Ectodermal cell (in vitro differentiated cells): ENCODE results near the gene A3GALT2.
A peak's percentile ranks its signal among the peaks of the same experiment; 100 is the strongest.

Experiments used
- H3K27ac ChIP-seq: 2 replicates; pipeline ENCODE4 v1.7.0; 2013; ENCODE audit warnings: mild to moderate bottlenecking, low read depth, low read length; ENCODE audit not compliant: insufficient read depth, poor library complexity, severe bottlenecking
- H3K27me3 ChIP-seq: 2 replicates; pipeline ENCODE4 v1.7.0; 2013; ENCODE audit warnings: mild to moderate bottlenecking, low read length; ENCODE audit not compliant: insufficient read depth, control insufficient read depth, poor library complexity, severe bottlenecking
- H3K36me3 ChIP-seq: one replicate; pipeline ENCODE4 v1.7.0; 2013; ENCODE audit warnings: low read length; ENCODE audit not compliant: control insufficient read depth, insufficient read depth
- H3K4me1 ChIP-seq: one replicate; pipeline ENCODE4 v1.7.0; 2013; ENCODE audit warnings: low read length; ENCODE audit not compliant: control insufficient read depth, insufficient read depth
- H3K4me3 ChIP-seq: 2 replicates; pipeline ENCODE4 v1.7.0; 2013; ENCODE audit warnings: low read depth, low read length, control low read depth; ENCODE audit not compliant: insufficient read depth
- H3K9me3 ChIP-seq: 2 replicates; pipeline ENCODE4 v1.7.0; 2013; ENCODE audit warnings: mild to moderate bottlenecking, low read length, moderate library complexity; ENCODE audit not compliant: control insufficient read depth
- WGBS, 2 experiments: methylation state at CpG; one replicate each; pipeline ENCODE4 v1.1.7; 2013; ENCODE audit warnings: missing lambda C conversion rate in 2 of 2; 5-methylcytosine and 5-hydroxymethylcytosine counted together

The A3GALT2 gene

GRCh38 chr1:33343539-33343938 lies 22.6 kb upstream of the A3GALT2 start:
- no peak overlapping the region for H3K27ac ChIP-seq
- no peak overlapping the region for H3K4me3 ChIP-seq
- peaks cover 9% of the 10 kb centered on the region for H3K36me3 ChIP-seq
- no peaks in the 10 kb centered on the region for H3K9me3 ChIP-seq
- WGBS, 2 experiments, result 85 to 87% methylated on average over 5 of the region's 5 CpGs
- H3K4me1 ChIP-seq, result peaks cover 87% of the 10 kb centered on the region
- no peaks in the 10 kb centered on the region for H3K27me3 ChIP-seq

- 3 to 5% methylated on average over 7 of the region's 7 CpGs for WGBS, 2 experiments
- H3K9me3 ChIP-seq, result no peaks in the 10 kb centered on the region
- H3K4me1 ChIP-seq, result peaks cover 91% of the 10 kb centered on the region
- peak overlapping the region; percentile 84 for H3K27ac ChIP-seq
- H3K4me3 ChIP-seq, result peak overlapping the region; percentile 11
- no peaks in the 10 kb centered on the region for H3K27me3 ChIP-seq
- peaks cover 9% of the 10 kb centered on the region for H3K36me3 ChIP-seq
These were observed 21.3 kb upstream of the A3GALT2 start for GRCh38 chr1:33342041-33342723.

GRCh38 chr1:33341190-33341589 lies 20.3 kb upstream of the A3GALT2 start:
- Histone ChIP-seq H3K27me3 (no peaks in the 10 kb centered on the region), H3K4me3 (no peak overlapping the region), H3K9me3 (no peaks in the 10 kb centered on the region), H3K4me1 (peaks cover 88% of the 10 kb centered on the region), H3K27ac (no peak overlapping the region), H3K36me3 (peaks cover 9% of the 10 kb centered on the region)
- WGBS, 2 experiments, result 90% methylated on average over 6 of the region's 6 CpGs

DNA sequence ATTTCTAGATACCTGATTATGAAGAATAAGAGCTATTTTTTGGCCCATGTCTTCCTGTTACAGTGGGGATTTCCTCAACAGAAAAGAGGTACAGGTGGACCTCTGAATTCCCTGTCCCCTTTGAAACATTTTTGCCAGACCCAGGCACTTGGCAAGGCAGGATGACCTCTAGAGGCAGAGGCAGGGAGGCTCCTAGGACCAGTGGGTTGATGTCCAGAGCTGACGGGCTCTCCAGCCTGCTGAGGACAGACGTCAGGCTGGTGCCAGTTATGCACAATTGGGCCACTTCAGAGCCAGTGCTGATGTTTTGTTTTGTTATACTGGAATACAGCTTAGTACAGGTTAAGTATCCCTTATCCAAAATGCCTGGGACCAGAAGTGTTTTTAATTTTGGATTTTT lies 18.5 kb upstream of the A3GALT2 start:
- Histone ChIP-seq H3K36me3 (peaks cover 6% of the 10 kb centered on the region), H3K4me3 (no peak overlapping the region), H3K4me1 (peaks cover 82% of the 10 kb centered on the region), H3K9me3 (no peaks in the 10 kb centered on the region), H3K27me3 (no peaks in the 10 kb centered on the region), H3K27ac (peak overlapping the region; percentile 99)
- WGBS, 2 experiments, result 70 to 76% methylated on average over 2 of the region's 2 CpGs

DNA sequence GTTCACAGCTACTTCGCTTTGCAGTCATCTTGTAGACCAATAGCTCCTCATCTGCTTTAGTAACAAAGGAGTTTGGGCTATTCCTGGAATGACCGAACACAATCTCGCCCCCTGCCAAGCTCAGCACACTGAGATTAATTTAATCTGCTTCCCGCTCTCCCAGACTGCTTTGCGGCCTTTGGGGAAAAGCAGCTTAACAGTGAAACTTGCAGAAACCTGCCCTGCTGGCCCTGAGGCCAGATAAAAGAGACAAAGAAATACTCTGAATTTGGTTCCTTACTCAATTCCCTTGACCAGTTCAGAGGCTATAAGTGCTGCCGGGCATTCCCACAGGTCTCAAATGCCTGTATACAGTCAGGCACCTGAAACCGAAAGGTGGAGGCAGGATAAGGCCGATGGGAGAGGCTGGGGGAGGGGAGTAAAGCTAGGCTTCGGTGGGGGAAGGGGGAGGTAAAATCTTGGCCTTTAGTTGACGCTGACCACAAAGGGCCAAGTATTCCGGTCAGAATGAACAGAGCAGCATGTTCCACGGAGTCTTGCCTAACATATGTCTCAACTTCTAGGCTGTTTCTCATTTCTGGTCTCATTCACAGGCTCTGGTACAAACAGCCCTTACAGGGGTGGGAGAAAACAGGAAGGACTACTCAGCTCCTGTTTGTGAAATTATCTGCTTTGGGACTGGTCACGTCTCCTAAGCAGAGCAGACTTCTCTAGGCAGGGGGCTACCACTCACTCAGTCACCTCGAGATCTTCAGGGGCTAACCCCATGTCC lies 17.7 kb upstream of the A3GALT2 start:
- Histone ChIP-seq H3K27me3 (no peaks in the 10 kb centered on the region), H3K27ac (peak overlapping the region; percentile 99), H3K9me3 (no peaks in the 10 kb centered on the region), H3K4me1 (peaks cover 82% of the 10 kb centered on the region), H3K4me3 (no peak overlapping the region), H3K36me3 (peaks cover 9% of the 10 kb centered on the region)
- WGBS, 2 experiments, result 35 to 37% methylated on average over 14 of the region's 14 CpGs

DNA sequence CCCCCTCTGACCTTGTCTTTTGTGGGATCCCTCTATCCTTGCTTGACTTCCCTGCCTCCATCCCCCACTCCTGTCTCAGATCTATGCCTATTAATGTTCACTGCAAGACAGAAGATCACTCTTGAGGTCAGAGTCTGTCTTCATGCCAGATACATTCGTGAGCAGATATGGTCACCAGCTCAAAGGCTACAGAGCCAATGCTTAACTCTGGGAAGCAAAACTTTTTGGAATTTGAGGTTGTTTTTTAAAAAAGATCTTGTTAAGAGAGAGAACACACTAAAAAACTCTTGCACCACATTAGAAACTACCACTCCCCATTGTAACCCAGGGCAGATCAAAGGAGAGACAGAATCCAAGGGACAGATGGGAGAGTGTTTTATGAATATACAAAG lies 17.1 kb upstream of the A3GALT2 start:
- H3K4me1 ChIP-seq, result peaks cover 82% of the 10 kb centered on the region
- H3K9me3 ChIP-seq, result no peaks in the 10 kb centered on the region
- no peak overlapping the region for H3K4me3 ChIP-seq
- peaks cover 13% of the 10 kb centered on the region for H3K36me3 ChIP-seq
- 88% methylated on average over 1 of the region's 1 CpG for WGBS, 2 experiments
- H3K27me3 ChIP-seq, result no peaks in the 10 kb centered on the region
- H3K27ac ChIP-seq, result peak overlapping the region; percentile 99

DNA sequence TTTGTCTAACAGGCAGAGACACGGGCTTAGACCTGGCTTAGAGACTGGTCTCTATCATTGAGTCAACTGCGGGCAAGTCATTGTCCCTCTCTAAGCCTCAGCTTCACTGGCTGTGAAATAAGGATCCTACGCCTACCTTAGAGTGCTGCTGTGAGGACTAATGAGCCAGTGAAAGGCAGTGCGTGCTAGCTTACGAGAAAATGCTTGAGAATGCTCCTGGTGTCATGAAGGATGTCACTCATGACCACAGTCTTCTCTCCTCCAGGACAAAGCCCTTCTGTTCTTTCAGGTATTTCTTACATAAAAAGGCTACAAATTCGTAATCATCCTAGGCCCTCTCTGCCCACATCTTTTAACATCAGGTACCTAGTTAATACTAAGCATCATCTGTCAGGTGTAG lies 16.5 kb upstream of the A3GALT2 start:
- H3K27me3 ChIP-seq, result no peaks in the 10 kb centered on the region
- peak overlapping the region; percentile 99 for H3K27ac ChIP-seq
- H3K36me3 ChIP-seq, result peaks cover 19% of the 10 kb centered on the region
- H3K9me3 ChIP-seq, result no peaks in the 10 kb centered on the region
- no peak overlapping the region for H3K4me3 ChIP-seq
- peaks cover 76% of the 10 kb centered on the region for H3K4me1 ChIP-seq
- WGBS, 2 experiments, result 60 to 68% methylated on average over 6 of the region's 6 CpGs

GRCh38 chr1:33336580-33336979 lies 15.7 kb upstream of the A3GALT2 start:
- Histone ChIP-seq H3K4me3 (no peak overlapping the region), H3K9me3 (no peaks in the 10 kb centered on the region), H3K27me3 (no peaks in the 10 kb centered on the region), H3K27ac (no peak overlapping the region), H3K4me1 (peaks cover 67% of the 10 kb centered on the region), H3K36me3 (peaks cover 28% of the 10 kb centered on the region)
- WGBS, 2 experiments, result 81 to 84% methylated on average over 9 of the region's 9 CpGs

- H3K36me3 ChIP-seq, result peaks cover 43% of the 10 kb centered on the region
- no peak overlapping the region for H3K27ac ChIP-seq
- WGBS, 2 experiments, result 91% methylated on average over 4 of the region's 4 CpGs
These were observed 14.1 kb upstream of the A3GALT2 start for GRCh38 chr1:33335020-33335419.

DNA sequence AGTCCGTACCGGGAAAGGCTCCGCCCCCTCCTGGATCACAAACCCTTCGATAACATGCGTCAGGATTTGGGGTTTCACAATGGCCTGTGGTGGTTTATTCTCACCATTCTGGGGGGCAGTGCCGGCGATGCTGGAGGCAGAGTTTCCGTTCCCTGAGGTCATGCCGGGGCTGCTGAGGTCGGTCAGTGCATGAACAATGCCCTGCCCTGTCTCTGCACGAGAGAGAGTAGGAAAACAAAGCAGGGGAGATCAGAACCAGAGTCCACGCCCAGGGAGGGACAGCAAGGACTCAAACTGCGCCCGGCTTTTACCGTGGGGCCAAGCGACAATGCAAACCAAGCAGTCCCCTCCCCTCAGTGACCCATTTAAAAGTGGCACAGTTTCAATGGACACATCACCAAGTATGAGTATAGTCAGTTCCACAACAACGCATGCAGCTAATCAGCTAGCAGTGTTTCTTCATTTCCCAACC lies 13.2 kb upstream of the A3GALT2 start:
- peaks cover 42% of the 10 kb centered on the region for H3K4me1 ChIP-seq
- no peak overlapping the region for H3K27ac ChIP-seq
- H3K4me3 ChIP-seq, result no peak overlapping the region
- no peaks in the 10 kb centered on the region for H3K27me3 ChIP-seq
- H3K36me3 ChIP-seq, result peaks cover 52% of the 10 kb centered on the region
- WGBS, 2 experiments, result 78 to 82% methylated on average over 17 of the region's 17 CpGs
- H3K9me3 ChIP-seq, result no peaks in the 10 kb centered on the region

More at GRCh38 chr1:33335020-33335419, 14.1 kb upstream of the A3GALT2 start:
- Histone ChIP-seq H3K4me1 (peaks cover 51% of the 10 kb centered on the region), H3K9me3 (no peaks in the 10 kb centered on the region), H3K27me3 (no peaks in the 10 kb centered on the region), H3K4me3 (no peak overlapping the region)
